ENCODE results near the gene BAG1.

Gene BAG1

GRCh38 chr9:33223696-33224095 lies 40.8 kb downstream of the BAG1 start:
- no peak for TF ChIP-seq CTCF (IDR thresholded peaks at IDR 0.05; ENCODE audit: low read depth, low read length, missing control alignments)
- no peak for DNase-seq (ENCODE audit: extremely low read depth, low read depth)
- H3K4me3 ChIP-seq (replicated peaks; ENCODE audit: low read depth, low read length): no peak overlapping the region

GRCh38 chr9:33222031-33222430 lies 42.5 kb downstream of the BAG1 start:
- H3K4me3 ChIP-seq (replicated peaks; ENCODE audit: low read depth, low read length): no peak overlapping the region
- DNase-seq (ENCODE audit: extremely low read depth, low read depth): no peak
- no peak for TF ChIP-seq CTCF (IDR thresholded peaks at IDR 0.05; ENCODE audit: low read depth, low read length, missing control alignments)

- H3K4me3 ChIP-seq (replicated peaks; ENCODE audit: low read depth, low read length): no peak overlapping the region
- no peak for DNase-seq (ENCODE audit: extremely low read depth, low read depth)
- TF ChIP-seq CTCF (IDR thresholded peaks at IDR 0.05; ENCODE audit: low read depth, low read length, missing control alignments): no peak
Measured at GRCh38 chr9:33221568-33221884, 43.0 kb downstream of the BAG1 start.

- TF ChIP-seq CTCF (IDR thresholded peaks at IDR 0.05; ENCODE audit: low read depth, low read length, missing control alignments): no peak
- H3K4me3 ChIP-seq (replicated peaks; ENCODE audit: low read depth, low read length): no peak overlapping the region
- DNase-seq (ENCODE audit: extremely low read depth, low read depth): no peak
Measured at GRCh38 chr9:33220681-33221567, 43.6 kb downstream of the BAG1 start.

GRCh38 chr9:33211695-33212393 lies 52.7 kb downstream of the BAG1 start:
- no peak for TF ChIP-seq CTCF (IDR thresholded peaks at IDR 0.05; ENCODE audit: low read depth, low read length, missing control alignments)
- no peak overlapping the region for H3K4me3 ChIP-seq (replicated peaks; ENCODE audit: low read depth, low read length)
- DNase-seq (ENCODE audit: extremely low read depth, low read depth): no peak

GRCh38 chr9:33210006-33210715 lies 54.3 kb downstream of the BAG1 start:
- no peak for DNase-seq (ENCODE audit: extremely low read depth, low read depth)
- no peak overlapping the region for H3K4me3 ChIP-seq (replicated peaks; ENCODE audit: low read depth, low read length)
- no peak for TF ChIP-seq CTCF (IDR thresholded peaks at IDR 0.05; ENCODE audit: low read depth, low read length, missing control alignments)

Data from HFF-Myc (cell line).